Measurements from ENCODE around the gene CTNNBL1. TPM values are rescaled to one million over a fixed set of nuclear protein-coding genes. Genes with fewer than 3 reads are reported as not detected.

CTNNBL1 gene
- total RNA-seq, 1 experiment from 2014 or later = 64.4 TPM

DNA sequence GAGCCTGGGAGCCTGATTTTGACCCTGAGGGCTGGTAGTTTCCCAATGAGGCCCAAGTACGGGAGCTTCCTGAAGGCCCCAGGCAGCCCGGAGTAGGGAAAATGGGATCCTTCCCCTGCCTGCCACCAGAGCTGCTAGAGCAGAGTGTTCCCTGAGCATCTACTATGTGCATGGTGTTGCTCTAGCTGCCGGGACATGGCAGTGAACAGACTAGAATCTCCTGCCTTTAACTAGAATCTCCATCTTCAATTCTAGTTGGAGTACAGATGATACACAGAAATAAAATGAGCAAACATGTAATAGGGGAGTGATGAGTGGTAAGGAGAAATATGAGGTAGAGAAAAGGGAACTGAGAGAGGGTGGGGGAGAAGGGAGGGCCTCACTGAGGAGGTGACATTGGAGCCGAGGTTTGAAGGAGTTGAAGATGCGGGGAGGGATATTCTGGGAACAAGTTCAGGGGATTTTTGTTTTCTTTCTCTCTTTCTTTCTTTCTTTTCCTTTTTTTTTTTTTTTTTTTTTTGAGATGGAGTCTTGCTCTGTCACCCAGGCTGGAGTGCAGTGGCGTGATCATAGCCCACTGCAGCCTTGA is 227.6 kb downstream of the CTNNBL1 start:
- POLR2A ChIA-PET = no interaction called here
- no peak for ATAC-seq

More for the DNA sequence above, 227.6 kb downstream of the CTNNBL1 start:
- no peak for DNase-seq (ENCODE audit: low spot score)
- TF ChIP-seq, protein P1, sequence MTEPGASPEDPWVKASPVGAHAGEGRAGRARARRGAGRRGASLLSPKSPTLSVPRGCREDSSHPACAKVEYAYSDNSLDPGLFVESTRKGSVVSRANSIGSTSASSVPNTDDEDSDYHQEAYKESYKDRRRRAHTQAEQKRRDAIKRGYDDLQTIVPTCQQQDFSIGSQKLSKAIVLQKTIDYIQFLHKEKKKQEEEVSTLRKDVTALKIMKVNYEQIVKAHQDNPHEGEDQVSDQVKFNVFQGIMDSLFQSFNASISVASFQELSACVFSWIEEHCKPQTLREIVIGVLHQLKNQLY (CRISPR knock-in tag; IDR thresholded peaks at IDR 0.05) = no peak
- TF ChIP-seq HMGA2 (CRISPR knock-in tag; IDR thresholded peaks at IDR 0.05) (no peak), NR2C2 (CRISPR knock-in tag; IDR thresholded peaks at IDR 0.05) (no peak), ZNF317 (CRISPR knock-in tag; IDR thresholded peaks at IDR 0.05; ENCODE audit: borderline replicate concordance, low read depth) (no peak)
- TF ChIP-seq, protein P2, sequence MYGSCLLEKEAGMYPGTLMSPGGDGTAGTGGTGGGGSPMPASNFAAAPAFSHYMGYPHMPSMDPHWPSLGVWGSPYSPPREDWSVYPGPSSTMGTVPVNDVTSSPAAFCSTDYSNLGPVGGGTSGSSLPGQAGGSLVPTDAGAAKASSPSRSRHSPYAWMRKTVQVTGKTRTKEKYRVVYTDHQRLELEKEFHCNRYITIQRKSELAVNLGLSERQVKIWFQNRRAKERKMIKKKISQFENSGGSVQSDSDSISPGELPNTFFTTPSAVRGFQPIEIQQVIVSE (CRISPR knock-in tag; IDR thresholded peaks at IDR 0.05; ENCODE audit: borderline replicate concordance) = no peak
- TF ChIP-seq, protein P3, sequence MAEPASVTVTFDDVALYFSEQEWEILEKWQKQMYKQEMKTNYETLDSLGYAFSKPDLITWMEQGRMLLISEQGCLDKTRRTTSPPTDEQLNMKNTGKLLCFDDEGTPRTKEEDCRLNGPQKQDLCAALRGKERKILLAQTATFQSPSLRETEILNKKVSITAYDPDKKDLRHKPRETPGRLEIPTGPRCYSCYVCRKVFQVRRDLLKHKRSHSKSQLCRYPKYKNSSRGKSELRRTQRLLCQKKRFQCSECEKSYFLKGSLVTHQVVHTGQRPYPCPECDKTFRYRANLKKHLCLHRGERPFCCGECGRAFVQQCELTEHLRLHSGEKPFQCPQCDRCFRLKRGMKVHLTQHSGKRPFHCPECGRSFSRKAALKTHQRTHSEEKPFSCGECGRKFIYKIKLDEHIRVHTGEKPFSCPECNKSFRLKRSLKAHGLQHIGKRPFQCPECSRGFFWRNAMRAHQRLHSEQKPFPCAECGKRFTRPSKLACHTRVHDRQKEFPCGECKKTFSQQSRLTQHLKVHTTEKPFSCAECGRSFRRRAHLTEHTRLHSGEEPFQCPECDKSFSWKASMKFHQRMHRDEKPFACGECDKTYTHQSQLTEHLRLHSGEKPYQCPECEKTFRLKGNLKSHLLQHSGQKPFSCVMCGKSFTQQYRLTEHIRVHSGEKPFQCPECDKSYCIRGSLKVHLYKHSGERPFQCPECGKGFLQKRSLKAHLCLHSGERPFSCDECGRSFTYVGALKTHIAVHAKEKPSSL (CRISPR knock-in tag; conservative IDR thresholded peaks at IDR 0.05) = no peak
- Mint-ChIP-seq H3K4me1 (peaks cover 36% of the 10 kb centered on the region), H3K36me3 (no peaks in the 10 kb centered on the region), H3K27me3 (ENCODE audit: low read depth) (peaks cover 10% of the 10 kb centered on the region), H3K4me3 (no peak overlapping the region), H3K27ac (no peak overlapping the region), H3K9me3 (no peaks in the 10 kb centered on the region)
- CTCF ChIA-PET = no interaction called here

Other genes starting within 250 kb of the CTNNBL1 start
- 59.8 to 90.0 TPM (median 61.1 TPM) in 3 replicates for gene NNAT, start 172.8 kb upstream of the CTNNBL1 start, total RNA-seq (2021)
- gene BLCAP, start 166.2 kb upstream of the CTNNBL1 start, total RNA-seq (2021) = 53.5 to 85.6 TPM (median 54.4 TPM) in 3 replicates
- gene VSTM2L, start 209.1 kb downstream of the CTNNBL1 start, total RNA-seq (2021) = 1.7 to 2.1 TPM (median 1.9 TPM) in 3 replicates